Esophagus muscularis mucosa (tissue), 4 donors: ENCODE results near the gene SLC12A8. TPM values are rescaled to one million over a fixed set of nuclear protein-coding genes. Genes with fewer than 3 reads are reported as not detected.

Source experiments
- DNase-seq: peaks from one replicate; pipeline ENCODE4 v3.0.0-alpha.2; 2017; ENCODE audit errors: extremely low spot score
- H3K27ac ChIP-seq, 4 donors: fragments of 200-600 bp; sonication (generic); replicated peaks in 1 of 4; 1 replicate in 3 of 4; 2 replicates in 1 of 4; pipeline ENCODE4 v1.5.1; 2016 to 2019; ENCODE audit warnings: mild to moderate bottlenecking in 1 of 4
- H3K27me3 ChIP-seq, 4 donors: fragments of 200-600 bp; sonication (generic); one replicate each; pipeline versions ENCODE4 v1.5.1 to v1.6.0; 2016 to 2019
- H3K36me3 ChIP-seq, 4 donors: fragments of 200-600 bp; sonication (generic); one replicate each; pipeline ENCODE4 v1.5.1; 2016 to 2019
- H3K4me1 ChIP-seq, 4 donors: fragments of 200-600 bp; sonication (generic); one replicate each; pipeline ENCODE4 v1.5.1; 2016 to 2019
- H3K4me3 ChIP-seq, 4 donors: fragments of 200-600 bp; sonication (generic); 1 replicate in 2 of 4; 2 replicates in 2 of 4; pipeline ENCODE4 v1.5.1; 2016 to 2019; ENCODE audit warnings: mild to moderate bottlenecking in 4 of 4, moderate library complexity in 1 of 4
- H3K9me3 ChIP-seq, 4 donors: fragments of 200-600 bp; sonication (generic); 1 replicate in 3 of 4; 2 replicates in 1 of 4; pipeline ENCODE4 v1.5.1; 2016 to 2019
- EP300 ChIP-seq: sonication (generic); formaldehyde crosslinking; IDR thresholded peaks from one replicate; pipeline ENCODE4 v1.6.1; 2017; ENCODE audit warnings: antibody characterized with exemption
- POLR2A ChIP-seq: fragments of 450-650 bp; IDR thresholded peaks from one replicate; pipeline ENCODE4 v1.6.1; 2017; ENCODE audit warnings: antibody characterized with exemption, moderate library complexity, mild to moderate bottlenecking, low read depth
- POLR2AphosphoS5 ChIP-seq, 2 donors: sonication (generic); formaldehyde crosslinking; IDR thresholded peaks; one replicate each; pipeline ENCODE4 v1.6.1; 2017; ENCODE audit warnings: antibody characterized with exemption in 2 of 2
- WGBS: methylation state at CpG from one replicate; pipeline ENCODE4 v1.1.5; 2018; 5-methylcytosine and 5-hydroxymethylcytosine counted together
- intact Hi-C: fragments of 100-400 bp; cut with DNase I; formaldehyde crosslinking; loops from one replicate; pipeline ENCODE4 v1.15.1; 2023
- total RNA-seq, 4 donors: library from RNA; depleted of rRNA; stranded (reverse); fragments of >200 nt; gene quantifications; one replicate each; pipeline versions ENCODE4 v1.1.0 to v1.2.1, GENCODE V29; 2016
- TF ChIP-seq, protein P1 (sequence below), 3 experiments: fragments of 200-600 bp in 2 of 3; fragments of 450-650 bp in 1 of 3; sonication (generic) in 2 of 3; IDR thresholded peaks; one replicate each; pipeline ENCODE4 v1.5.1; 2017 to 2019; ENCODE audit warnings: antibody characterized with exemption in 3 of 3, mild to moderate bottlenecking in 2 of 3, moderate library complexity in 1 of 3

The SLC12A8 gene
- total RNA-seq, 4 donors from 2014 or later = 0.46 to 2.9 (median 1.6) TPM; not detected in 1

DNA sequence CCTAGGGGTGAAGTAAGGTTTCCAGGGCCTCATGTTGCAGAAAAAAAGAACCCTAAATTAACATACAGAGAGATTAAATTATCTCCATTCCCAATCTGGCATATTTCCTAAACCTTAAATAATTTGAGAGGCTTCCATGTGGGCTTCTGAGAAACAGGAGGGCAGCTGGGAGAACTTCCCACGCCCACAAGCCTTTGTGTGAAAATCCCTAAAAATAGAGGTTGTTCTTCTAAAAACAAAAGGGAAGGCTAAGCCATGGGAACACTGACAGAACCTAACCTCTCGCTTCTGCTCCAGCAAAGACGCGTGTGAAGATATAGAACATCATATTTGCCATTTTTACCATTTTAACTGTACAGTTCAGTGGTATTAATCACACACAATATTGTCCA, 812 bp upstream of the SLC12A8 start:
- Histone ChIP-seq H3K36me3 (no peaks in the 10 kb centered on the region), H3K9me3 (no peaks in the 10 kb centered on the region), H3K4me1 (peaks cover 12 to 19% (median 16%) of the 10 kb centered on the region in 4 donors), H3K27me3 (peaks cover 0 to 31% (median 20%) of the 10 kb centered on the region in 4 donors), H3K4me3 (no peak overlapping the region), H3K27ac (no peak overlapping the region)
- intact Hi-C loops = no loop called here
- no peak for DNase-seq
- TF ChIP-seq POLR2A = no peak
- TF ChIP-seq, protein P1, sequence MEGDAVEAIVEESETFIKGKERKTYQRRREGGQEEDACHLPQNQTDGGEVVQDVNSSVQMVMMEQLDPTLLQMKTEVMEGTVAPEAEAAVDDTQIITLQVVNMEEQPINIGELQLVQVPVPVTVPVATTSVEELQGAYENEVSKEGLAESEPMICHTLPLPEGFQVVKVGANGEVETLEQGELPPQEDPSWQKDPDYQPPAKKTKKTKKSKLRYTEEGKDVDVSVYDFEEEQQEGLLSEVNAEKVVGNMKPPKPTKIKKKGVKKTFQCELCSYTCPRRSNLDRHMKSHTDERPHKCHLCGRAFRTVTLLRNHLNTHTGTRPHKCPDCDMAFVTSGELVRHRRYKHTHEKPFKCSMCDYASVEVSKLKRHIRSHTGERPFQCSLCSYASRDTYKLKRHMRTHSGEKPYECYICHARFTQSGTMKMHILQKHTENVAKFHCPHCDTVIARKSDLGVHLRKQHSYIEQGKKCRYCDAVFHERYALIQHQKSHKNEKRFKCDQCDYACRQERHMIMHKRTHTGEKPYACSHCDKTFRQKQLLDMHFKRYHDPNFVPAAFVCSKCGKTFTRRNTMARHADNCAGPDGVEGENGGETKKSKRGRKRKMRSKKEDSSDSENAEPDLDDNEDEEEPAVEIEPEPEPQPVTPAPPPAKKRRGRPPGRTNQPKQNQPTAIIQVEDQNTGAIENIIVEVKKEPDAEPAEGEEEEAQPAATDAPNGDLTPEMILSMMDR (IDR thresholded peaks at IDR 0.05) = no peak
- 92% methylated on average over 4 of the region's 4 CpGs for WGBS

DNA sequence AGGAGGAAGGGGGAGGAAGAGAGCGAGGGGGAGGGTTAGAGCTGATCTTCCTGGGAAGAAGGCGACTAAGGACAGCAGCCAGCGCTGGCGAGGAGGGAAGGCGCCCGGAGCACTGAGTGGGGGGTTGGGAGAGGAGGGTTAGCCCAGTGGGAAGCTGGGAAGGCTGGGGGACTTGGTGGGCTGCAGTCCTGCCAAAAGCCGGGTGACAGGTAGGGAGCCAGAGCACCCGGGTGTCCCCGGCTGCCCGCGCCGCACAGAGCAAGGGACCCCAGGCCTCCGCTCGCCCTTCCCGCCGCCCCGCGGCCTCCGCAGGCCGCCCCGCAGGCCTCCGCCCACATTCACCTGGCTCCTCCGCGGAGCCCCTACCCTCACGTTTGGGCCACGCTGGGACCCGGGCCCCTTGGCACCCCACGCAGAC, 448 bp downstream of the SLC12A8 start:
- H3K4me1 ChIP-seq = peaks cover 12 to 19% (median 16%) of the 10 kb centered on the region in 4 donors
- 6% methylated on average over 27 of the region's 28 CpGs for WGBS
- peaks cover 0 to 28% (median 20%) of the 10 kb centered on the region in 4 donors for H3K27me3 ChIP-seq
- TF ChIP-seq, protein P1 (IDR thresholded peaks at IDR 0.05) = no peak
- no peak for TF ChIP-seq EP300
- TF ChIP-seq POLR2A = no peak
- no peak for TF ChIP-seq POLR2AphosphoS5 (IDR thresholded peaks at IDR 0.05)
- H3K9me3 ChIP-seq = no peaks in the 10 kb centered on the region
- peak overlapping the region; percentile 50 to 60 (median 54) for H3K4me3 ChIP-seq
- no peaks in the 10 kb centered on the region for H3K36me3 ChIP-seq
- H3K27ac ChIP-seq = no peak overlapping the region
- no peak for DNase-seq
- intact Hi-C loops = no loop called here

DNA sequence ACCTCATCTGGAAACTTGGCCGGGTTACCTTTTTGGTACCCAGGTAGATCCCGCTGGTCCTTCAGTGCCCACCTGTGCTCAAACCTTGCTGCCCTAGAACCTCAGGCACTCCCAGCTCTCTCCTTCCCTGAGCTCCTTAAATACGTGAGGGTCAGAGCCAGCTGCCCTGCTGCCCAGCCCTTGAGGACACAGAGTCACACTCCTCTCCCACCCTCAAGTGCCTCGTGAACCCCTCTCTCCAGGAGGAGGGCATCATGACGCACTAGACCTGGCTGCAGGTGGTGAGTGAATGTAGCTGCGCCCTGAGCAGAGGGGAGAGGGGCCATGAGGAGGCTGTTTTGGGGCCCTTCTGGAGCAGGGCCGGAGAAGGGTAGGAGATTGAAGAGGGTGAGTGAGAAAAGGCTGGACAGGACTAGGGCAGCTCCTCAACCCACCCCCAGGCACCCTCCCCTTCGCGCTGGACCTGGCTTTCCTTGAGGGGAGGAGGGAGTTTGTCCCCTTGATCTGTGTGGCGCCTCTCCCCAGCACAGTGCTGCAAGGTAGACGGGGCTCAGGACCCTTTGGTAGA, 941 bp downstream of the SLC12A8 start:
- H3K27me3 ChIP-seq = peaks cover 0 to 28% (median 20%) of the 10 kb centered on the region in 4 donors
- peak overlapping the region; percentile 50 to 60 (median 54) for H3K4me3 ChIP-seq

DNA sequence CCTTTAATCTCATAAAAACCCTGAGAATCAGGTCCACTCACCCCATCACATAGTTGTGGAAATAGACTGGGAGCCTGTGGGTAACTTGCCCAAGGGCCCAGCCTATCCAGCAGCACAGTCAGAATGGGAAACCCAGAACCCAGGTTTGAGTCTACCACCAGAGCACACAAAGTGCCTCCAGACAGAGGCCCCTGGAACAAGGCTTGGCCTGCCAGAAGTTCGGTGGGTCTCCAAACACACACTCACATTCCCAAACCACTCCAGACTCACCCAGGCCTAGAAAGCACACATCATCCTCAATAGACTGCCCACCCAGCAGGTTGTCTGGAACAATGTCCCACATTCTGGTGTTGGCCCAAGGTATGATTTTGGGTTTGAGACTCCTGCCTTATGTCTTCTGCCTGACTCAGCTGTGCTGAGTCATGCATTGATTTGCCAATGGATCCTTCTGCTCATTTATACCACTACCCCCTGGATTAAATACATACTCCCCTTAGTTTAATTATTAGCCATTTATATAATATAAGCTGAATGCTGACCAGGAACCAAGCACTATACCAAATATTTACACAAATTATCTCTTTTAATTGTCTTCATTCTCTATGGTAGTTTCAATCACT, 4.5 kb downstream of the SLC12A8 start:
- no peak overlapping the region for H3K27ac ChIP-seq
- H3K36me3 ChIP-seq = no peaks in the 10 kb centered on the region
- WGBS = 100% methylated on average over 1 of the region's 1 CpG
- H3K4me3 ChIP-seq = no peak overlapping the region
- no peaks in the 10 kb centered on the region for H3K9me3 ChIP-seq
- H3K4me1 ChIP-seq = peaks cover 11 to 16% (median 15%) of the 10 kb centered on the region in 4 donors
- no peak for DNase-seq
- TF ChIP-seq EP300 (no peak), POLR2AphosphoS5 (IDR thresholded peaks at IDR 0.05) (no peak), POLR2A (no peak)
- TF ChIP-seq, protein P1 (IDR thresholded peaks at IDR 0.05) = no peak
- H3K27me3 ChIP-seq = peaks cover 0 to 21% (median 15%) of the 10 kb centered on the region in 4 donors
- intact Hi-C loops = no loop called here

More for the DNA sequence above, 941 bp downstream of the SLC12A8 start:
- TF ChIP-seq EP300 (no peak), POLR2AphosphoS5 (IDR thresholded peaks at IDR 0.05) (no peak), POLR2A (no peak)
- TF ChIP-seq, protein P1 (IDR thresholded peaks at IDR 0.05) = no peak
- Histone ChIP-seq H3K4me1 (peaks cover 12 to 19% (median 16%) of the 10 kb centered on the region in 4 donors), H3K9me3 (no peaks in the 10 kb centered on the region), H3K27ac (no peak overlapping the region), H3K36me3 (no peaks in the 10 kb centered on the region)
- DNase-seq = no peak
- intact Hi-C loops = no loop called here
- WGBS = 82% methylated on average over 11 of the region's 11 CpGs
